OCI-LY1 (cell line): Measurements from ENCODE around the gene TMEM252.

Experiments used
- H2AFZ ChIP-seq: fragments of 200-600 bp; sonication (generic), shearing (Covaris generic); 2 replicates; pipeline ENCODE4 v1.6.0; 2014; ENCODE audit warnings: antibody characterized with exemption, mild to moderate bottlenecking, low read length
- H3F3A ChIP-seq: fragments of 200-600 bp; sonication (generic), shearing (Covaris generic); 2 replicates; pipeline ENCODE4 v1.6.0; 2014; ENCODE audit warnings: mild to moderate bottlenecking, antibody characterized with exemption, low read length, moderate library complexity; ENCODE audit not compliant: insufficient read depth
- H3K27ac ChIP-seq: fragments of 200-600 bp; sonication (generic); 2 replicates; pipeline ENCODE4 v1.5.1; 2014; ENCODE audit warnings: low read length, mixed run types, mild to moderate bottlenecking, low read depth; ENCODE audit not compliant: poor library complexity, severe bottlenecking
- H3K27me3 ChIP-seq: fragments of 200-600 bp; sonication (generic); 2 replicates; pipeline ENCODE4 v1.6.0; 2014; ENCODE audit warnings: antibody characterized with exemption, mild to moderate bottlenecking, low read length, moderate library complexity; ENCODE audit not compliant: insufficient read depth
- H3K36me3 ChIP-seq: fragments of 200-600 bp; sonication (generic); 2 replicates; pipeline ENCODE4 v1.6.1; 2014; ENCODE audit warnings: mild to moderate bottlenecking, antibody characterized with exemption, low read length, moderate library complexity, mixed read lengths; ENCODE audit not compliant: insufficient read depth
- H3K4me1 ChIP-seq: fragments of 200-600 bp; sonication (generic); 2 replicates; pipeline ENCODE4 v1.5.1; 2014; ENCODE audit warnings: mild to moderate bottlenecking, low read length, moderate library complexity; ENCODE audit not compliant: insufficient read depth, severe bottlenecking
- H3K4me2 ChIP-seq: fragments of 200-600 bp; sonication (generic), shearing (Covaris generic); 2 replicates; pipeline ENCODE4 v1.6.1; 2014; ENCODE audit warnings: low read length
- H3K4me3 ChIP-seq: fragments of 200-600 bp; sonication (generic); 2 replicates; pipeline ENCODE4 v1.5.1; 2014; ENCODE audit warnings: low read length, low read depth, mild to moderate bottlenecking, mixed read lengths; ENCODE audit not compliant: poor library complexity, severe bottlenecking
- H3K79me2 ChIP-seq: fragments of 200-600 bp; shearing (Covaris generic); 2 replicates; pipeline ENCODE4 v1.6.1; 2016; ENCODE audit warnings: mixed run types, low read length, mixed read lengths; ENCODE audit not compliant: insufficient read depth
- H3K9ac ChIP-seq: fragments of 200-600 bp; sonication (generic), shearing (Covaris generic); 2 replicates; pipeline ENCODE4 v1.6.1; 2014; ENCODE audit warnings: mild to moderate bottlenecking, low read length, mixed read lengths
- H3K9me2 ChIP-seq: fragments of 200-600 bp; sonication (generic), shearing (Covaris generic); 2 replicates; pipeline ENCODE4 v1.6.1; 2014; ENCODE audit warnings: low read depth, mild to moderate bottlenecking, low read length, mixed read lengths
- H3K9me3 ChIP-seq: fragments of 200-600 bp; shearing (Covaris generic); 2 replicates; pipeline ENCODE4 v1.6.1; 2014; ENCODE audit warnings: low read length, mixed read lengths
- H4K20me1 ChIP-seq: fragments of 200-600 bp; sonication (generic), shearing (Covaris generic); 2 replicates; pipeline ENCODE4 v1.6.0; 2016; ENCODE audit warnings: mild to moderate bottlenecking, low read length; ENCODE audit not compliant: insufficient read depth
- EZH2 ChIP-seq: fragments of 200-600 bp; sonication (generic), shearing (Covaris generic); IDR thresholded peaks from 2 replicates; pipeline ENCODE4 v1.8.0; 2017; ENCODE audit warnings: borderline replicate concordance, mixed run types, mild to moderate bottlenecking, antibody characterized with exemption, low read length, moderate library complexity, mixed read lengths
- TF ChIP-seq, protein P1 (sequence below): fragments of 200-600 bp; sonication (generic), shearing (Covaris generic); IDR thresholded peaks from 2 replicates; pipeline ENCODE4 v1.5.1; 2017; ENCODE audit warnings: mild to moderate bottlenecking, antibody characterized with exemption, low read length, moderate library complexity, mixed read lengths

Gene TMEM252

DNA sequence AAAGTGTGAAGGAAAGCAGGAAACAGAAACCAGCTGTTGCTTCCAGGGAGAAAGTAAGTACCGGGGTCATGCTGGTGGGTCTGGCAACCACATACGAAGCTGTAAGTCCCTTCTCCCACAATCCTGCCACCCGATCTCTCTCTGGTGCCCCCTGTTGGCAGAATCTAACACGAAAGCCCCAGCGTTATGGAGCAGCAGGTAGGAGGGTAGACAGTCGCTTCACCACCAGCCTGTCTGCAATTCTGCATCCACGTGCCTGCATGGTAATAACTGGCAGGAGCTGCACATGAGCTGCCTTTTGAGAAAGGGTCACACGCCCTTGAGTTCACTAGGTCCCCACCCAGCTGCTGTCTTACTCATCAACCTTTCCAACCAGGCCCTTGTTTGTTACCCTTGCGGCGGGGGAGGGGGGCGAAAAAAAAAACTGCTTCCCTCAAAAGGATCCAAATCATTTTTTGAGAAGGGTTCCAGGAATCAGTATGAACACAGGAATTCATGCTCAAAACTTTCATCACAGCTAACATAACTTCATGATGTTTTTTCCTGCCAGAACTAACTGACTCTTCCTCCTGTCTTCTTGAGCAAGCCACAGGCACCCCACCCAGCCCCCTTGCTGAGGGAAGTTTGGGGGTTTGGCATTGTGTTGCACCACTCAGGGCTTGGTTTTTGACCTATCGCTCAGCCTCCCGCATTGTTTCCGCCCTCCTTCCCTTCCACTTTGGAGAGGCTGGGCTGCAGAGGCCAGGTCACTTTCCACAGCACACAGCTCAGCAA is 19.6 kb upstream of the TMEM252 start:
- peaks cover under 1% of the 10 kb centered on the region for H3K4me1 ChIP-seq
- H3K4me3 ChIP-seq = no peak overlapping the region
- H3K9ac ChIP-seq = no peak overlapping the region
- peaks cover 5% of the 10 kb centered on the region; the same call in 1 of the 2 replicates for H3K27me3 ChIP-seq
- no peaks in the 10 kb centered on the region for H3K9me3 ChIP-seq
- no peak overlapping the region for H3K27ac ChIP-seq
- H4K20me1 ChIP-seq = no peaks in the 10 kb centered on the region
- no peaks in the 10 kb centered on the region for H3K79me2 ChIP-seq
- no peaks in the 10 kb centered on the region for H3K36me3 ChIP-seq
- no peaks in the 10 kb centered on the region for H3F3A ChIP-seq
- no peak overlapping the region for H2AFZ ChIP-seq
- TF ChIP-seq, protein P1, sequence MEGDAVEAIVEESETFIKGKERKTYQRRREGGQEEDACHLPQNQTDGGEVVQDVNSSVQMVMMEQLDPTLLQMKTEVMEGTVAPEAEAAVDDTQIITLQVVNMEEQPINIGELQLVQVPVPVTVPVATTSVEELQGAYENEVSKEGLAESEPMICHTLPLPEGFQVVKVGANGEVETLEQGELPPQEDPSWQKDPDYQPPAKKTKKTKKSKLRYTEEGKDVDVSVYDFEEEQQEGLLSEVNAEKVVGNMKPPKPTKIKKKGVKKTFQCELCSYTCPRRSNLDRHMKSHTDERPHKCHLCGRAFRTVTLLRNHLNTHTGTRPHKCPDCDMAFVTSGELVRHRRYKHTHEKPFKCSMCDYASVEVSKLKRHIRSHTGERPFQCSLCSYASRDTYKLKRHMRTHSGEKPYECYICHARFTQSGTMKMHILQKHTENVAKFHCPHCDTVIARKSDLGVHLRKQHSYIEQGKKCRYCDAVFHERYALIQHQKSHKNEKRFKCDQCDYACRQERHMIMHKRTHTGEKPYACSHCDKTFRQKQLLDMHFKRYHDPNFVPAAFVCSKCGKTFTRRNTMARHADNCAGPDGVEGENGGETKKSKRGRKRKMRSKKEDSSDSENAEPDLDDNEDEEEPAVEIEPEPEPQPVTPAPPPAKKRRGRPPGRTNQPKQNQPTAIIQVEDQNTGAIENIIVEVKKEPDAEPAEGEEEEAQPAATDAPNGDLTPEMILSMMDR = peak; percentile 62
- no peak for TF ChIP-seq EZH2
- no peak overlapping the region for H3K4me2 ChIP-seq
- H3K9me2 ChIP-seq = no peaks in the 10 kb centered on the region

DNA sequence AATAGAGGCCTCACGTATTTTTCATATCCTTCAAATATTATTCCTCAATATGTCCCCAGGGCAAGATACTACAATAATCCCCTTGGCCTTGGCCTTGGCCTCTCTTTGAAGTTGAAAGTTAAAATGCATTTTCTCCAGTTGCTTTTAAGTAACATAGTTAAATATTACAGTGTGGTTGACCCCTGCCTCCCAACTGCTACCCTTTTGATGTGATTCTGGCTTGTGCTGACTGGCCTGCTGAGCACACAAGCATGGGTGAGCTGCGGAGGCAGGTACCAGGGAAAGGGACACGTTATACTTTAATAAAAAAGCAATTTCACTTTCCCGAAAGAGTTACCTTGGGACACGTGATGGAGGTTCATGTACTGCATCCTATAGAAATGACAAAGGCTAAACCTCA is 17.9 kb upstream of the TMEM252 start:
- Histone ChIP-seq H3K4me3 (no peak overlapping the region), H4K20me1 (no peaks in the 10 kb centered on the region), H2AFZ (no peak overlapping the region), H3K9me2 (no peaks in the 10 kb centered on the region), H3K4me1 (no peaks in the 10 kb centered on the region), H3F3A (no peaks in the 10 kb centered on the region), H3K9me3 (no peaks in the 10 kb centered on the region), H3K4me2 (no peak overlapping the region), H3K79me2 (no peaks in the 10 kb centered on the region), H3K9ac (no peak overlapping the region), H3K36me3 (no peaks in the 10 kb centered on the region), H3K27me3 (peaks cover 5% of the 10 kb centered on the region; the same call in 1 of the 2 replicates), H3K27ac (no peak overlapping the region)
- TF ChIP-seq EZH2 = no peak

DNA sequence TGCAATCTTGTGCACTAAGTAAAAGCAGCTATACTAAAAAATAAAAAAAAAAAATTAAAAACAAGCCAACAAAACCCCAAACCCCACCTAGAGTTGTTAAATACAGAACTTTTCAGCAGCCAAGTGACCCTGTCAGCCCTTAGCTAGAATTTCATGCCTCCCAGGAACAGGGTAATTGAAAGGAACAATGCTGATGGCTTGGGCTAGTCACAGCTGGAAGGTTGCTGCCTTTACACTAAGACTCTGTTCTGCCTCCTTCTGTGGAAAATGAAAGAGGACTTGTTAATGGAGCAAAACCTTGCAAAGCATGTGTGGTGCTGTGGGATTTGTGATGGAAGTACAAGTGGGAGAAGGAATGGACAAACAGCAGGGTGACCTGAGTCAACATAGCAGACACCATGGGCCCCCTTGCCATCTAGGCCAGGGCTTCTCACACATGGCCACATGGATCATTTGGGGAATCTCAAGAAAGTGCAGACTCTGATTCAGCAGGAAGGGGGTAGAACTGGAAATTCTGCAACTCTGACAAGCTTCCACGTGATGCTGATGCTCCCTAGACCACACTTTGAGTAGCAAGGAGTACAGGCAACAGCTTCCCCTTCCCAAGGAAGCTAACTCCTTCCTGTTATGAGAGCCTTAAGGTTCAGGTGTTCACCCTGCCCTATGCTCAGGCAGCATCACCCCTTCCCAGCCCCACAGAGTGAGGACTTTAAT is 14.9 kb upstream of the TMEM252 start:
- Histone ChIP-seq H3K27ac (no peak overlapping the region), H3K4me2 (no peak overlapping the region), H3K9ac (no peak overlapping the region), H3K79me2 (no peaks in the 10 kb centered on the region), H4K20me1 (no peaks in the 10 kb centered on the region), H3K27me3 (peaks cover 5% of the 10 kb centered on the region; the same call in 1 of the 2 replicates), H3K9me2 (no peaks in the 10 kb centered on the region), H3K4me1 (no peaks in the 10 kb centered on the region), H3K36me3 (no peaks in the 10 kb centered on the region), H3K4me3 (no peak overlapping the region), H3K9me3 (no peaks in the 10 kb centered on the region), H2AFZ (no peak overlapping the region), H3F3A (no peaks in the 10 kb centered on the region)
- TF ChIP-seq, protein P1 = no peak
- TF ChIP-seq EZH2 = no peak
